H9 (cell line): ENCODE data around the gene MSI2. TPM values are rescaled to one million over a fixed set of nuclear protein-coding genes. Genes with fewer than 3 reads are reported as not detected.

Experiments
- DNase-seq: peaks from one replicate; pipeline ENCODE4 v3.0.0-alpha.2; 2017
- H2AFZ ChIP-seq: one replicate; pipeline ENCODE4 v1.6.1; 2013; ENCODE audit warnings: mild to moderate bottlenecking, low read length, control low read depth, moderate library complexity
- H2AK5ac ChIP-seq: 2 replicates; pipeline ENCODE4 v1.6.1; 2013; ENCODE audit warnings: low read length, control low read depth, mixed read lengths; ENCODE audit not compliant: insufficient read length
- H2BK120ac ChIP-seq: one replicate; pipeline ENCODE4 v1.6.1; 2013; ENCODE audit warnings: low read depth, mild to moderate bottlenecking, low read length, control low read depth, inconsistent platforms; ENCODE audit not compliant: poor library complexity, severe bottlenecking
- H2BK12ac ChIP-seq: 2 replicates; pipeline ENCODE4 v1.6.1; 2013; ENCODE audit warnings: low read length, control low read depth, mixed read lengths, low read depth; ENCODE audit not compliant: insufficient read length
- H2BK15ac ChIP-seq: 2 replicates; pipeline ENCODE4 v1.6.1; 2013; ENCODE audit warnings: low read depth, low read length, control low read depth
- H2BK20ac ChIP-seq: one replicate; pipeline ENCODE4 v1.6.1; 2013; ENCODE audit warnings: low read depth, mild to moderate bottlenecking, low read length, control low read depth, inconsistent platforms; ENCODE audit not compliant: poor library complexity, severe bottlenecking
- H2BK5ac ChIP-seq: 2 replicates; pipeline ENCODE4 v1.6.1; 2013; ENCODE audit warnings: low read length, control low read depth, mixed read lengths; ENCODE audit not compliant: insufficient read length
- H3K14ac ChIP-seq: 2 replicates; pipeline ENCODE4 v1.6.1; 2013; ENCODE audit warnings: low read length, control low read depth; ENCODE audit not compliant: insufficient read depth
- H3K18ac ChIP-seq: 2 replicates; pipeline ENCODE4 v1.6.1; 2013; ENCODE audit warnings: low read depth, mild to moderate bottlenecking, mixed read lengths, low read length, control low read depth; ENCODE audit not compliant: insufficient read length
- H3K23ac ChIP-seq: 2 replicates; pipeline ENCODE4 v1.6.1; 2013; ENCODE audit warnings: low read length, control low read depth, mixed read lengths, low read depth; ENCODE audit not compliant: insufficient read length
- H3K23me2 ChIP-seq: 2 replicates; pipeline ENCODE4 v1.6.1; 2013; ENCODE audit warnings: low read depth, mild to moderate bottlenecking, mixed read lengths, low read length, control low read depth; ENCODE audit not compliant: insufficient read length, poor library complexity, severe bottlenecking
- H3K27ac ChIP-seq: 2 replicates; pipeline ENCODE4 v1.5.1; 2013; ENCODE audit warnings: low read length, control low read depth, mixed read lengths, low read depth; ENCODE audit not compliant: insufficient read length
- H3K27me3 ChIP-seq: 2 replicates; pipeline ENCODE4 v1.6.1; 2013; ENCODE audit warnings: low read length, control low read depth, inconsistent platforms; ENCODE audit not compliant: insufficient read depth
- H3K4ac ChIP-seq: 2 replicates; pipeline ENCODE4 v1.6.1; 2013; ENCODE audit warnings: low read depth, mild to moderate bottlenecking, control low read depth, inconsistent platforms, low read length, moderate library complexity
- H3K4me1 ChIP-seq: 2 replicates; pipeline ENCODE4 v1.6.1; 2013; ENCODE audit warnings: low read length, control low read depth, inconsistent platforms; ENCODE audit not compliant: insufficient read depth
- H3K4me2 ChIP-seq: 2 replicates; pipeline ENCODE4 v1.6.1; 2013; ENCODE audit warnings: low read length, control low read depth, mixed read lengths; ENCODE audit not compliant: insufficient read length, insufficient read depth
- H3K56ac ChIP-seq: 2 replicates; pipeline ENCODE4 v1.6.1; 2013; ENCODE audit warnings: low read depth, mild to moderate bottlenecking, mixed read lengths, low read length, control low read depth; ENCODE audit not compliant: insufficient read length
- H3K79me1 ChIP-seq: 2 replicates; pipeline ENCODE4 v1.6.1; 2013; ENCODE audit warnings: low read depth, mild to moderate bottlenecking, moderate library complexity, low read length, control low read depth, inconsistent platforms; ENCODE audit not compliant: insufficient read depth, poor library complexity, severe bottlenecking
- H3K79me2 ChIP-seq: 2 replicates; pipeline ENCODE4 v1.6.1; 2013; ENCODE audit warnings: low read length, control low read depth, inconsistent platforms; ENCODE audit not compliant: insufficient read depth
- H3K9ac ChIP-seq: 2 replicates; pipeline ENCODE4 v1.6.1; 2013; ENCODE audit warnings: low read length, control low read depth, mixed read lengths; ENCODE audit not compliant: insufficient read length; ENCODE audit errors: extremely low read depth
- H3K9me3 ChIP-seq: one replicate; pipeline ENCODE4 v1.6.1; 2013; ENCODE audit warnings: low read depth, low read length, inconsistent platforms; ENCODE audit not compliant: control insufficient read depth
- H3T11ph ChIP-seq: one replicate; pipeline ENCODE4 v1.6.1; 2013; ENCODE audit warnings: mild to moderate bottlenecking, low read length, control low read depth, inconsistent platforms
- H4K20me1 ChIP-seq: one replicate; pipeline ENCODE4 v1.6.1; 2013; ENCODE audit not compliant: control insufficient read depth, insufficient read length, insufficient read depth
- H4K5ac ChIP-seq: 2 replicates; pipeline ENCODE4 v1.6.1; 2013; ENCODE audit warnings: low read depth, mild to moderate bottlenecking, mixed read lengths, low read length, control low read depth; ENCODE audit not compliant: insufficient read length
- H4K8ac ChIP-seq: replicated peaks from 2 replicates; pipeline ENCODE4 v1.6.1; 2013; ENCODE audit warnings: low read length, control low read depth, mixed read lengths, low read depth; ENCODE audit not compliant: insufficient read length
- H4K91ac ChIP-seq: 2 replicates; pipeline ENCODE4 v1.6.1; 2013; ENCODE audit warnings: low read depth, mild to moderate bottlenecking, moderate library complexity, mixed read lengths, low read length, control low read depth; ENCODE audit not compliant: insufficient read length
- H3K27ac Mint-ChIP-seq, 3 experiments: 2 replicates in 2 of 3; 3 replicates in 1 of 3; pipeline ENCODE4 v1.8.0; 2020 to 2021; ENCODE audit warnings: mixed read lengths in 3 of 3, mild to moderate bottlenecking in 1 of 3, moderate library complexity in 1 of 3
- H3K27me3 Mint-ChIP-seq: 2 replicates; pipeline ENCODE4 v1.8.0; 2021; ENCODE audit warnings: low read depth, mild to moderate bottlenecking, moderate library complexity, mixed read lengths
- H3K36me3 Mint-ChIP-seq, 3 experiments: 2 replicates in 2 of 3; 3 replicates in 1 of 3; pipeline ENCODE4 v1.8.0; 2020 to 2021; ENCODE audit warnings: low read depth in 3 of 3, mixed read lengths in 3 of 3; ENCODE audit not compliant: insufficient read depth in 1 of 3
- H3K4me1 Mint-ChIP-seq, 2 experiments: 2 replicates each; pipeline ENCODE4 v1.8.0; 2020; ENCODE audit warnings: mixed read lengths in 2 of 2
- H3K4me3 Mint-ChIP-seq, 2 experiments: 2 replicates in 1 of 2; 3 replicates in 1 of 2; pipeline ENCODE4 v1.8.0; 2020 to 2021; ENCODE audit warnings: mild to moderate bottlenecking in 2 of 2, mixed read lengths in 2 of 2, moderate library complexity in 1 of 2
- H3K9me3 Mint-ChIP-seq, 2 experiments: 2 replicates in 1 of 2; 3 replicates in 1 of 2; pipeline ENCODE4 v1.8.0; 2020; ENCODE audit warnings: mild to moderate bottlenecking in 2 of 2, mixed read lengths in 2 of 2, moderate library complexity in 1 of 2
- WGBS: extraction: QIAGEN DNeasy Blood & Tissue Kit; methylation state at CpG from one replicate; pipeline ENCODE4 v1.1.7; 2013; ENCODE audit warnings: missing lambda C conversion rate, low lambda C conversion rate, mixed read lengths; ENCODE audit not compliant: insufficient read length; ENCODE audit errors: extremely low coverage; 5-methylcytosine and 5-hydroxymethylcytosine counted together
- total RNA-seq: library from RNA; stranded (reverse); gene quantifications from 2 replicates; pipeline ENCODE4 v1.2.1, GENCODE V29; 2021
- TF ChIP-seq, protein P1 (sequence below): fragments of 200-600 bp; sonication (generic); conservative IDR thresholded peaks from 3 replicates; pipeline ENCODE4 v1.8.0; 2021; ENCODE audit warnings: antibody characterized with exemption, mild to moderate bottlenecking

Gene MSI2
- total RNA-seq, 1 experiment from 2014 or later: 98.5 TPM

DNA sequence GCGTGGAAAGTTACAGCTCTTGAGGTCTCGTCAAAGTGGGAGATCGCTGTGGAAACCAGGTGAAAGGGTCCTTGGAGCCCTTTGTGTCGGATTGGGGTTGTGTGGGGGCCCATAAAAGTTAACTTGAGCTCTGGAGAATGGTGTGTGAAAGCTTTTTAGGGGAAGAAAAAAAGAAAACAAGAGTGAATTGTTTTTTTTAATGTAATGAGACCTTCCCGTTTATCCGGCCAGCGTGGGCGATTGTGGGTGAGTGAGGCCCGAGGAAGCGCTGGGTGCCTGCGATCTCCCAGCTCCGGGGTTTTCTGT lies 150.6 kb downstream of the MSI2 start:
- Histone ChIP-seq H3K14ac (no peak overlapping the region; the same call in 1 of the 2 replicates), H4K20me1 (no peaks in the 10 kb centered on the region), H3K9me3 (no peaks in the 10 kb centered on the region), H3K23me2 (no peaks in the 10 kb centered on the region), H3K56ac (no peak overlapping the region), H3K4ac (no peak overlapping the region), H2BK20ac (no peak overlapping the region), H3K27me3 (no peaks in the 10 kb centered on the region), H2BK5ac (no peak overlapping the region), H4K8ac (no peak overlapping the region), H2AK5ac (no peak overlapping the region), H3T11ph (no peak overlapping the region), H3K9ac (no peak overlapping the region), H2BK120ac (no peak overlapping the region), H4K91ac (no peak overlapping the region), H2BK12ac (no peak overlapping the region), H4K5ac (no peak overlapping the region), H3K23ac (no peak overlapping the region), H3K4me2 (no peak overlapping the region), H2AFZ (no peak overlapping the region), H3K27ac (no peak overlapping the region), H3K79me2 (no peaks in the 10 kb centered on the region), H3K79me1 (no peaks in the 10 kb centered on the region), H3K18ac (no peak overlapping the region), H2BK15ac (no peak overlapping the region), H3K4me1 (peaks cover 14% of the 10 kb centered on the region; the same call in 1 of the 2 replicates)
- TF ChIP-seq, protein P1, sequence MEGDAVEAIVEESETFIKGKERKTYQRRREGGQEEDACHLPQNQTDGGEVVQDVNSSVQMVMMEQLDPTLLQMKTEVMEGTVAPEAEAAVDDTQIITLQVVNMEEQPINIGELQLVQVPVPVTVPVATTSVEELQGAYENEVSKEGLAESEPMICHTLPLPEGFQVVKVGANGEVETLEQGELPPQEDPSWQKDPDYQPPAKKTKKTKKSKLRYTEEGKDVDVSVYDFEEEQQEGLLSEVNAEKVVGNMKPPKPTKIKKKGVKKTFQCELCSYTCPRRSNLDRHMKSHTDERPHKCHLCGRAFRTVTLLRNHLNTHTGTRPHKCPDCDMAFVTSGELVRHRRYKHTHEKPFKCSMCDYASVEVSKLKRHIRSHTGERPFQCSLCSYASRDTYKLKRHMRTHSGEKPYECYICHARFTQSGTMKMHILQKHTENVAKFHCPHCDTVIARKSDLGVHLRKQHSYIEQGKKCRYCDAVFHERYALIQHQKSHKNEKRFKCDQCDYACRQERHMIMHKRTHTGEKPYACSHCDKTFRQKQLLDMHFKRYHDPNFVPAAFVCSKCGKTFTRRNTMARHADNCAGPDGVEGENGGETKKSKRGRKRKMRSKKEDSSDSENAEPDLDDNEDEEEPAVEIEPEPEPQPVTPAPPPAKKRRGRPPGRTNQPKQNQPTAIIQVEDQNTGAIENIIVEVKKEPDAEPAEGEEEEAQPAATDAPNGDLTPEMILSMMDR: no peak
- H3K4me3 Mint-ChIP-seq: no peak overlapping the region; a peak in 1 of 5 replicates
- no peaks in the 10 kb centered on the region for H3K27me3 Mint-ChIP-seq
- H3K27ac Mint-ChIP-seq: peak overlapping the region; percentile 90 to 99 (median 94)
- no peaks in the 10 kb centered on the region for H3K9me3 Mint-ChIP-seq
- H3K4me1 Mint-ChIP-seq: peaks cover 50 to 64% of the 10 kb centered on the region in 2 experiments
- peaks cover 5 to 13% (median 5%) of the 10 kb centered on the region in 3 experiments; a peak in 3 of 7 replicates for H3K36me3 Mint-ChIP-seq
- WGBS: no CpG with 5 or more reads among the region's 12 CpGs
- no peak for DNase-seq
